ENCODE results near the gene PARG.
"Not testable (repeated sequence)": the region's sequence is repeated elsewhere in the genome, so short reads cannot be mapped to it uniquely, and the experiment has no call there.

The PARG gene

DNA sequence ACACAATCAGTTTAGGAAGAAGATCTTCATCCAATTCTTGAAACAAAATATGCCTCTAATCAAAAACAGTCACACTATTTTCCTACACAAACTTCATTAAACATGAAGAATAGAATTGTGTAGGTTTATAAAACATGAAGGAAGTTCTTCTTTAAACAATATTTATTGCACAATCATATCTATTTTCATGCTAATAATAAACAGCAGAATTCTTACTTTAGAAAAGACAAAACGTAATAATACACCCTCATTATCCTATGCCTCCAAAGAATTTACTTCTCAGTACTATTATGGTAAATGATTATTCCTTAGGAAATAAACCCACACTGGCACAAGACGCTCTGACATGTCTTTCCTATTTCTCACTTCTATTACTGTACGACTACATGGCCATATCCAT, 41.4 kb downstream of the PARG start:
- not testable (repeated sequence) for DNase-seq

- not testable (repeated sequence) for DNase-seq
Observed at GRCh38 chr10:49899999-49900398, 41.8 kb downstream of the PARG start.

GRCh38 chr10:49890025-49890424, 51.8 kb downstream of the PARG start:
- not testable (repeated sequence) for DNase-seq

DNA sequence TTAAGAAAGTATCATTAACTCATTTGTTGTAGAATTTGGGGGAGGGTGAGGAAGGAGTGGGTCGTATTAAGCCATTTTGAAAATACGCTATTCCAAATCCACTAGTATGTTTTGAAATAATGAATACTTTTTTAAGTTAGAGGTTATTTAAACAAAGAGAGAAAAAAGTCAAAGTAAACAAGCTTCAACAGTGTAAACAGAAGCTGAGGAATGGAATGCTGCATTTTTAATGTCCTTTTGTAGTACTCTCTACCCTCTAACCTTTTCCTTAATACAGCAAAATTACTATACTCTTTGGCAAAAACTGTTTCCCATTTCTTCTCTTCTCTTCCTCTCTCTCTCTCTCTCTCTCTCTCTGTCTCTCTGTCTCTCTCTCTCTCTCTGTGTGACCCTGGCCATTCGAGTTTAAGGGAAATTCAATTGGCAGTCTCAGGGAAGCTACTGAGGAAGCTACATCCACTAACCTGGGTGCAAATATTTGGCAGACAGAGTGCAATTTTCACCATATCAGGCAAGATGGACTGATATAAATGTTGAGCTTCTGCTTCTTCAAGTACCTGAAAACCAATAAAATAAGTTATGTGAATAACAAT, 57.0 kb downstream of the PARG start:
- DNase-seq, result not testable (repeated sequence)

DNA sequence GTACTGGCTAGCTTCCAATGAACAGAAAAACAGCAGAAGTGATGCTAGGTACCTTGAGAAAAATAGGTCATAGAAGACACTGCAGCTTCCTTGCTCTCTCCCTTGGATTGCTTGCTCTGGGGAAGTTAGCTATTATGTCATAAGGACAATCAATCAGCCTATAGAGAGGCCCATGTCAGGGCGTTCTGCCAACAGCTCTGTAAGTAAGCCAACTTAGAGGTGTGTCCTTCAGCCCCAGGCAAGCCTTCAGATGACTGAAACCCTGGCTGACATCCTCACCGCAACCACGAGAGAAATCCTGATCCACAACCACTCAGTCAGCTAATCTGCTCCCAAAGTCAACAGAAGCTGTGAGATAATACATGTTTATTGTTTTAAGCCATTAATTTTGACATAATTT, 58.0 kb downstream of the PARG start:
- DNase-seq, result not testable (repeated sequence)

GRCh38 chr10:49882327-49882726, 59.5 kb downstream of the PARG start:
- not testable (repeated sequence) for DNase-seq

- not testable (repeated sequence) for DNase-seq
Observed at GRCh38 chr10:49872740-49873139, 69.1 kb downstream of the PARG start.

GRCh38 chr10:49871462-49871861, 70.4 kb downstream of the PARG start:
- DNase-seq, result not testable (repeated sequence)

- DNase-seq, result not testable (repeated sequence)
Observed at GRCh38 chr10:49859933-49860332, 81.9 kb downstream of the PARG start.

GRCh38 chr10:49858697-49859382, 83.0 kb downstream of the PARG start:
- not testable (repeated sequence) for DNase-seq

DNA sequence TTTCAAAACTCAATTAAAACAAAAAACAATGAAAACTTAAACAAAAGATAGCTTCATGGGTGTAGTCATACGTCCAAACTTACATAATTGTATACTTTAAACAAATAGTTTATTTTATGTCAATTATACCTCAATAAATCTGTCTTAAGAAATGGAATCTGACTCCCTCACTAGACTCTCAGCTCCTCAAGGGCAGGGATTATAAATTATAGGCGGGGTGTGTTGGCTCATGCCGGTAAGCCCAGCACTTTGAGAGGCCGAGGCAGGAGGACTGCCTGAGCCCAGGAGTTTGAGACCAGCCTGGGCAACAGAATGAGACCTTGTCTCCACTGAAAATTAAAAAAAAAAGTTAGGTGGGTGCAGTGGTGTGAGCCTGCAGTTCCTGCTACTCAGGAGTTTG, 92.3 kb downstream of the PARG start:
- DNase-seq, result not testable (repeated sequence)

- DNase-seq, result no peak
Observed at GRCh38 chr10:49844775-49845595, 96.8 kb downstream of the PARG start.

GRCh38 chr10:49842333-49842628, 99.5 kb downstream of the PARG start:
- DNase-seq, result not testable (repeated sequence)

- DNase-seq, result no peak
Observed at GRCh38 chr10:49841615-49842332, 100.1 kb downstream of the PARG start.

DNA sequence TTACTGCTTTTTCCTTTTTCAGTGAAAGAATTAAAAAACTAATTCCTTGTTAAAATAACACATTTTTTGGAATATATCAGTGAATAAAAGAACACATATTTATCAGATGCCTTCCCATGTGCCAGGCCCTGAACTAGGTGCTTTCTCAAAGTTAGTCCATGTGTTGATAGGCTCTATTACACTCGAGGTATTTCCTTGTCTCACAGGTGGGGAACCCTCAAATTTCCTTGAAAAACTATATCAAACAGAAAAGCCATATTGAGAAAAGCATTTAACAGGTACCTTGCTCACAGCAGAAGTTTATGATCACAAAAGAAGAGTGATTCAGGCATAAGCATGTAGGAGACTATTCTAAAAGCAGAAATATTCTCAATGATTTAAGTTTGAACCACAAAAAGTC, 104.1 kb downstream of the PARG start:
- no peak for DNase-seq

GRCh38 chr10:49837051-49837478, 104.8 kb downstream of the PARG start:
- no peak for DNase-seq

DNA sequence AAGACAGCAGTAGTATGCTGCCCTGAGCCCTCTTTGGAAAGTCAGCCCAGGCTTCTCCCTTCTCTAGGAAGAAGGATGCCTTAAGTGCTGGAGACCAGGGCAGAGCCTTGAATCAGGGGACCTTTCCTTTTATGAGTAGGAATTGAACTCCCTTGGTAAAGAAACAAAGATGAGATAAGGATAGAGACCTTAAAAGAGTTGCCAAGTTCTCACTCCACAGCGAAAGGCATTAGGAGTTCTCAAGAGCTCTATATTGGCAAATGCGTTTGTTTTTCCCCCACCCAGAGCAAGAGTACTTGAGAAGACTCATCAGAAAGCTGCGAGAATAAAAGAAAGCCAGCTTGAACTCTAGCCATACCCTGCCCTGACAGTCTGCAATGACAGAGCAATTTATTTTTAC, 106.9 kb downstream of the PARG start:
- no peak for DNase-seq

DNA sequence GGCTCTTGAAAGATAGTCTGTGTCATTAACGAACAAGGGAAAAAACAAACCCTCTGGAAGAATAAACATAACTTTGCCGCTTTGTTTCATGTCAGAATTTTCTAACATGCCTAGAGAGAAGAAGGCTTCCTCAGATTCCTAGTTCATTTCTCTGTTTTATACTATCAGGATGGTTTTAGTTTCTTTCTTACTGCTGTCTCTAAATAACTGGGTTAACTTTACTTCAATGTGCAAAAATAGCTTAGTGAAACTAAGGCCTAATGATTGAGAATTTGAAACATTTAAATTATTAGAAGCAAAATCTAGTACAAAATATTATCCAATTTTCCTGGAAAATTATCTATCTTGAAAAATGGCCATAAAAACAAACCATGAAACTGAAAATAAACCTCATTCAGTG, 107.6 kb downstream of the PARG start:
- no peak for DNase-seq

- no peak for DNase-seq
Observed at GRCh38 chr10:49833168-49833567, 108.7 kb downstream of the PARG start.

DNA sequence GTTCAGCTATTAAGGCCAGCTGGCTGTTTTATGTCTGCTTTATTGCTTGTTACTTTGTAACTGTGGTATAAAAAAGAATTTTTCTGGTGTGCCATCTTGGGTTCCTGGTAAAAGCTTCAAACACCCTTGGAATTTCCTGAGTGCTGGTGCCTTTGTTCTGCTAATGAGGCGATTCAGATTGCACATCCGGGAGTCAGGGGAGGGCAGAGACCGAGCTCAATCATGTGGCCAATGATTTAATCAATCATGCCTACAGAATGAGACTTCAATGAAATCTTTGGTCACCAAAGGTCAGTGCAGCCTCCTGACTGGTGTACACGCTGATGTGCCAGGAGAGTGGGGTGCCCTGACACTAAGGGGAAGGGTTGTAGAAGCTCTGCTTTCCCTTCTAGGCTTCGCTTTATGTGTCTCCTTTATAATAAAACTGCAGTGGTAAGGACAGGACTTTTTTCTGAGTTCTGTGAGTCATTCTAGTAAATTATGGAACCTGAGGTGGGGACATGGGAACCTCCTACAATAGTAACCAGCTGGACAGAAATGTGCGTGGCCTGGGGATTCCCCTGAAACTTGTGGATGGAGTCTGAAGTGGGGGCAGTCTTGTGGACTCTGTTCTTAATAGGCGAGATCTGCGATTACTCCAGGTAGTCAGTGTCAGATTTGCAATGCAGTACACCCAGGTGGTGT, 110.3 kb downstream of the PARG start:
- no peak for DNase-seq

- DNase-seq, result no peak
Observed at GRCh38 chr10:49830846-49831245, 111.0 kb downstream of the PARG start.

- no peak for DNase-seq
Observed at GRCh38 chr10:49830016-49830415, 111.8 kb downstream of the PARG start.

DNA sequence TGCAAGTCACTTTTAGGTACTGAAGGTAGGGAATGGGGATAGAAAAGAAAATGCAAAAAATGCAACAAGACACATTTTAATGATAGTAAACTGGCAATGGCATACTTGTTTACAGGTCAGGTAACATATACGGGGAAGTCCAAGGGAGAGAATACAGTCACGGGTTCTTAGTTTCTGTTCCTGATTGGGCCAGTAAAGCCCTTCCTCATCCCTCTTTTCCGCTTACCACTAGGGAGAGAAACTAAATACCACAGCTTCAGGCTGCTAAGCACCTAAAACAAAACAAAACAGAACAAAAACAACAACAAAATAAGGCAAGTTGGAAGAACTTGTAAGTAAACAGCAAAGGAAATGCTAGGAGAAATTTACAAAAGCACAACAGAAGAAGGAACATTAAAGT, 114.5 kb downstream of the PARG start:
- DNase-seq, result no peak
